Measurements from ENCODE around the gene NR2E1. TPM values are rescaled to one million over a fixed set of nuclear protein-coding genes. Genes with fewer than 3 reads are reported as not detected.
A peak's percentile ranks its signal among the peaks of the same experiment; 100 is the strongest.

NR2E1 gene
- total and polyA plus RNA-seq, 2 of the 13 experiments (the other 11 are each of a cell fraction or from before 2014, with no cell fraction given): not detected

- no peak for TF ChIP-seq CTCF (CRISPR knock-in tag; IDR thresholded peaks at IDR 0.05)
- TF ChIP-seq RELA (CRISPR knock-in tag; IDR thresholded peaks at IDR 0.05): no peak
- TF ChIP-seq AHDC1 (CRISPR knock-in tag; IDR thresholded peaks at IDR 0.05; ENCODE audit: borderline replicate concordance): no peak
- TF ChIP-seq E2F5 (CRISPR knock-in tag; conservative IDR thresholded peaks at IDR 0.05): no peak
- TF ChIP-seq TRAFD1 (CRISPR knock-in tag; IDR thresholded peaks at IDR 0.05; ENCODE audit: borderline replicate concordance): no peak
- no peak for TF ChIP-seq ZXDC (CRISPR knock-in tag; IDR thresholded peaks at IDR 0.05)
- 0 out of 2 replicates have a peak, but pooled peaks have one; percentile 43 for TF ChIP-seq NKX3-1 (CRISPR knock-in tag; IDR thresholded peaks at IDR 0.05)
- TF ChIP-seq ERF (CRISPR knock-in tag; IDR thresholded peaks at IDR 0.05): no peak
- TF ChIP-seq ZBTB3 (CRISPR knock-in tag; IDR thresholded peaks at IDR 0.05; ENCODE audit: borderline replicate concordance, low read depth): no peak
- TF ChIP-seq UBTF (CRISPR knock-in tag; IDR thresholded peaks at IDR 0.05): peak; percentile 30; the same call in 1 of the 2 replicates
- TF ChIP-seq ASH2L (IDR thresholded peaks at IDR 0.05; ENCODE audit: insufficient read length, low read depth, low read length): no peak
These were observed 48.1 kb upstream of the NR2E1 start (continued) for GRCh38 chr6:108117427-108118358.
